H7 (cell line): ENCODE data around the gene DNAJC21. TPM values are rescaled to one million over a fixed set of nuclear protein-coding genes. Genes with fewer than 3 reads are reported as not detected.

ENCODE experiments used
- total RNA-seq: library from RNA; depleted of rRNA; stranded (reverse); fragments of >200 nt; shearing (Covaris generic); gene quantifications from 2 replicates; pipeline ENCODE4 v1.2.3, GENCODE V29; 2014; rRNA removed

Gene DNAJC21
- total RNA-seq, 1 experiment from 2014 or later: 15.9 TPM

Other genes starting within 250 kb of the DNAJC21 start
- gene TTC23L, start 90.4 kb upstream of the DNAJC21 start, total RNA-seq: 0.55 and 1.4 TPM in 2 replicates
- 47.8 and 54.2 TPM in 2 replicates for gene RAD1, start 14.1 kb upstream of the DNAJC21 start, total RNA-seq
- 73.4 and 73.9 TPM in 2 replicates for gene BRIX1, start 13.8 kb upstream of the DNAJC21 start, total RNA-seq
- not detected in 2 replicates for gene AGXT2, start 118.4 kb downstream of the DNAJC21 start, total RNA-seq